Hepatocyte (in vitro differentiated cells): Measurements from ENCODE around the gene TRIM46.

Experiments used
- EZH2 ChIP-seq: fragments of 200-600 bp; sonication (generic); IDR thresholded peaks from 2 replicates; pipeline ENCODE4 v1.6.1; 2016; ENCODE audit warnings: antibody characterized with exemption, mild to moderate bottlenecking, borderline replicate concordance
- EZH2phosphoT487 ChIP-seq: fragments of 200-600 bp; sonication (generic); IDR thresholded peaks from one replicate; pipeline ENCODE4 v1.6.1; 2018; ENCODE audit warnings: antibody characterized with exemption, mild to moderate bottlenecking, low read depth, moderate library complexity; ENCODE audit not compliant: unreplicated experiment, severe bottlenecking
- TF ChIP-seq, protein P1 (sequence below): fragments of 200-600 bp; sonication (generic); IDR thresholded peaks from 2 replicates; pipeline ENCODE4 v1.5.1; 2016; ENCODE audit warnings: antibody characterized with exemption, mild to moderate bottlenecking; ENCODE audit not compliant: poor library complexity

DNA sequence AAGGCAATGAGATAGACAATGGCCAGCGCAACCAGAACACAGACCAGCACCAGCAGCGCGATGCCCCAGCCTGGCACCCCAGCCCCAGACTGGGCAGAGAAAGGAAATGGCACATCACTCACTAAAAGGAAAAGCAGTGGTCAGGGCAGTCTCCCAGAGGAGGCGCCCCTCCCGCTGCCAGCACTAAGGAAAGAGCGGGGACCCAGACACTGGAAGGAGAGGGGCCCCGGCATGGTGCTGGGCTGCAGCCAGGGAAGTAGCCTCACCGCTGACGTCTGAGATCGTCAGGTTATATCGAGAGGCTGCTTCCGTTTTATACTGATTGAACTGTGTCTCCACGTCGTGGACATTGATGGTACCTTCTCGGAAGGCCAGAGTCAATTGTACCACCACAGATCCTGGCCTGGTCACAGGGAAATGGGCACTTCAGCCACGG lies 13.8 kb downstream of the TRIM46 start:
- no peak for TF ChIP-seq EZH2phosphoT487
- TF ChIP-seq, protein P1, sequence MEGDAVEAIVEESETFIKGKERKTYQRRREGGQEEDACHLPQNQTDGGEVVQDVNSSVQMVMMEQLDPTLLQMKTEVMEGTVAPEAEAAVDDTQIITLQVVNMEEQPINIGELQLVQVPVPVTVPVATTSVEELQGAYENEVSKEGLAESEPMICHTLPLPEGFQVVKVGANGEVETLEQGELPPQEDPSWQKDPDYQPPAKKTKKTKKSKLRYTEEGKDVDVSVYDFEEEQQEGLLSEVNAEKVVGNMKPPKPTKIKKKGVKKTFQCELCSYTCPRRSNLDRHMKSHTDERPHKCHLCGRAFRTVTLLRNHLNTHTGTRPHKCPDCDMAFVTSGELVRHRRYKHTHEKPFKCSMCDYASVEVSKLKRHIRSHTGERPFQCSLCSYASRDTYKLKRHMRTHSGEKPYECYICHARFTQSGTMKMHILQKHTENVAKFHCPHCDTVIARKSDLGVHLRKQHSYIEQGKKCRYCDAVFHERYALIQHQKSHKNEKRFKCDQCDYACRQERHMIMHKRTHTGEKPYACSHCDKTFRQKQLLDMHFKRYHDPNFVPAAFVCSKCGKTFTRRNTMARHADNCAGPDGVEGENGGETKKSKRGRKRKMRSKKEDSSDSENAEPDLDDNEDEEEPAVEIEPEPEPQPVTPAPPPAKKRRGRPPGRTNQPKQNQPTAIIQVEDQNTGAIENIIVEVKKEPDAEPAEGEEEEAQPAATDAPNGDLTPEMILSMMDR, result no peak
- TF ChIP-seq EZH2, result no peak
